HepG2 (cell line): ENCODE results near the gene CIAO2A.

ENCODE experiments used
- CC2D1A ChIP-seq: sonication (generic); formaldehyde crosslinking; IDR thresholded peaks from 2 replicates; pipeline ENCODE4 v1.8.1; 2023; ENCODE audit warnings: mild to moderate bottlenecking, missing genetic modification reagents
- ELF1 ChIP-seq: sonication (generic); formaldehyde crosslinking; IDR thresholded peaks from 2 replicates; pipeline ENCODE4 v1.4.0; 2020; ENCODE audit warnings: missing genetic modification reagents
- FOSL2 ChIP-seq: sonication (generic); formaldehyde crosslinking; IDR thresholded peaks from 2 replicates; pipeline ENCODE4 v1.4.0; 2020; ENCODE audit warnings: missing genetic modification reagents
- FOXA1 ChIP-seq, 2 experiments: fragments of 450-650 bp in 1 of 2; sonication (generic) in 1 of 2; formaldehyde crosslinking in 1 of 2; IDR thresholded peaks; 2 replicates each; pipeline versions ENCODE4 v1.4.0 to v1.6.1; 2016 to 2020; ENCODE audit warnings: missing genetic modification reagents in 1 of 2
- FOXO1 ChIP-seq: sonication (generic); formaldehyde crosslinking; IDR thresholded peaks from 2 replicates; pipeline ENCODE4 v1.4.0; 2020; ENCODE audit warnings: missing genetic modification reagents
- HDAC2 ChIP-seq: sonication (generic); formaldehyde crosslinking; IDR thresholded peaks from 2 replicates; pipeline ENCODE4 v1.4.0; 2020; ENCODE audit warnings: missing genetic modification reagents
- RAD21 ChIP-seq: fragments of 450-650 bp; formaldehyde crosslinking; IDR thresholded peaks from 2 replicates; pipeline ENCODE4 v1.5.0; 2020; ENCODE audit warnings: mild to moderate bottlenecking
- U2AF1 ChIP-seq: fragments of 200-400 bp; formaldehyde crosslinking; optimal IDR thresholded peaks from 2 replicates; pipeline ENCODE3; 2017; ENCODE audit warnings: mild to moderate bottlenecking, low read depth, low read length
- ZNF782 ChIP-seq: sonication (generic); formaldehyde crosslinking; IDR thresholded peaks from 2 replicates; pipeline ENCODE4 v1.4.0; 2020; ENCODE audit warnings: missing genetic modification reagents, mild to moderate bottlenecking, borderline replicate concordance
- ZNF883 ChIP-seq: sonication (generic); formaldehyde crosslinking; IDR thresholded peaks from 2 replicates; pipeline ENCODE4 v1.5.1; 2020; ENCODE audit warnings: mild to moderate bottlenecking, missing genetic modification reagents; ENCODE audit errors: not compliant biosample characterization
- TF ChIP-seq, protein P1 (sequence below): sonication (generic); formaldehyde crosslinking; IDR thresholded peaks from 2 replicates; pipeline ENCODE4 v1.5.0; 2020; ENCODE audit warnings: mild to moderate bottlenecking, missing genetic modification reagents, moderate library complexity
- TF ChIP-seq, protein P2 (sequence below): sonication (generic); formaldehyde crosslinking; IDR thresholded peaks from 2 replicates; pipeline ENCODE4 v1.9.0; 2021; ENCODE audit warnings: missing genetic modification reagents, mild to moderate bottlenecking, borderline replicate concordance

DNA sequence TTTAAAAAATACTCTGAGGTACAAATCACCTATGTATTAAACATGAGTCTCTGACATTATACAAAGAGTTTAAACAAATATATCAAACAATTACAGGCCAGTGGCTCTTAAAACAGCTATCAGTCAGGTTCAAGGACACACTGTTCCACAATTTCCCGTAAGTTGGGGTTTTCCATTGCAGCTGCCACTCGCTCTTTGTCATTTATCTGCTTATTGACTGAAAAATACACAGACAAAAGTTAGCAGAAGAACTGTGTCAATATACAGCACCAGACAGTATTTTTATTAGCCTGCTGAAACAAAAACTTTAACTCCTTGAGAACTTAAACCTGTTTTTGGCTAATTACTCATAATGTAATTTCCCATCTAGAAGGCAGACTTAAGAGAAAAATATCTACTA lies 20.8 kb downstream of the CIAO2A start:
- no peak for TF ChIP-seq ELF1 (CRISPR knock-in tag)
- TF ChIP-seq, protein P1, sequence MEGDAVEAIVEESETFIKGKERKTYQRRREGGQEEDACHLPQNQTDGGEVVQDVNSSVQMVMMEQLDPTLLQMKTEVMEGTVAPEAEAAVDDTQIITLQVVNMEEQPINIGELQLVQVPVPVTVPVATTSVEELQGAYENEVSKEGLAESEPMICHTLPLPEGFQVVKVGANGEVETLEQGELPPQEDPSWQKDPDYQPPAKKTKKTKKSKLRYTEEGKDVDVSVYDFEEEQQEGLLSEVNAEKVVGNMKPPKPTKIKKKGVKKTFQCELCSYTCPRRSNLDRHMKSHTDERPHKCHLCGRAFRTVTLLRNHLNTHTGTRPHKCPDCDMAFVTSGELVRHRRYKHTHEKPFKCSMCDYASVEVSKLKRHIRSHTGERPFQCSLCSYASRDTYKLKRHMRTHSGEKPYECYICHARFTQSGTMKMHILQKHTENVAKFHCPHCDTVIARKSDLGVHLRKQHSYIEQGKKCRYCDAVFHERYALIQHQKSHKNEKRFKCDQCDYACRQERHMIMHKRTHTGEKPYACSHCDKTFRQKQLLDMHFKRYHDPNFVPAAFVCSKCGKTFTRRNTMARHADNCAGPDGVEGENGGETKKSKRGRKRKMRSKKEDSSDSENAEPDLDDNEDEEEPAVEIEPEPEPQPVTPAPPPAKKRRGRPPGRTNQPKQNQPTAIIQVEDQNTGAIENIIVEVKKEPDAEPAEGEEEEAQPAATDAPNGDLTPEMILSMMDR (CRISPR knock-in tag), result no peak
- TF ChIP-seq U2AF1, result no peak
- TF ChIP-seq ZNF883 (CRISPR knock-in tag), result no peak
- no peak for TF ChIP-seq ZNF782
- TF ChIP-seq, protein P2, sequence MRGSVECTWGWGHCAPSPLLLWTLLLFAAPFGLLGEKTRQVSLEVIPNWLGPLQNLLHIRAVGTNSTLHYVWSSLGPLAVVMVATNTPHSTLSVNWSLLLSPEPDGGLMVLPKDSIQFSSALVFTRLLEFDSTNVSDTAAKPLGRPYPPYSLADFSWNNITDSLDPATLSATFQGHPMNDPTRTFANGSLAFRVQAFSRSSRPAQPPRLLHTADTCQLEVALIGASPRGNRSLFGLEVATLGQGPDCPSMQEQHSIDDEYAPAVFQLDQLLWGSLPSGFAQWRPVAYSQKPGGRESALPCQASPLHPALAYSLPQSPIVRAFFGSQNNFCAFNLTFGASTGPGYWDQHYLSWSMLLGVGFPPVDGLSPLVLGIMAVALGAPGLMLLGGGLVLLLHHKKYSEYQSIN (CRISPR knock-in tag), result no peak
- peak; percentile 75; the same call in 1 of the 2 replicates for TF ChIP-seq FOXA1 (IDR thresholded peaks at IDR 0.05)
- peak; percentile 93 for TF ChIP-seq FOXA1 (CRISPR knock-in tag; IDR thresholded peaks at IDR 0.05)
- peak; percentile 74 for TF ChIP-seq FOSL2
- TF ChIP-seq CC2D1A (CRISPR knock-in tag), result no peak
- no peak for TF ChIP-seq RAD21 (CRISPR knock-in tag)
- TF ChIP-seq FOXO1, result peak; percentile 90
- TF ChIP-seq HDAC2 (CRISPR knock-in tag), result peak; percentile 94
